ENCODE data around the gene ENTHD1.
"Not testable (repeated sequence)": the region's sequence is repeated elsewhere in the genome, so short reads cannot be mapped to it uniquely, and the experiment has no call there.

ENTHD1 gene

GRCh38 chr22:39901565-39902146, 8.1 kb upstream of the ENTHD1 start:
- H3K4me3 ChIP-seq (ENCODE audit: low read depth, low read length): no peak overlapping the region

- no peak within 1 kb of the TSS for H3K4me3 ChIP-seq (ENCODE audit: low read depth, low read length)
Measured at GRCh38 chr22:39900306-39901227, 7.0 kb upstream of the ENTHD1 start, which contains the start of gene GRAP2. TSS of gene GRAP2 (plus strand) at chr22:39901084. CDS start at chr22:39947107, 46,023 bp downstream.

- no peak overlapping the region for H3K4me3 ChIP-seq (ENCODE audit: low read depth, low read length)
Measured at GRCh38 chr22:39898997-39899396, 5.4 kb upstream of the ENTHD1 start.

GRCh38 chr22:39897841-39898240, 4.3 kb upstream of the ENTHD1 start:
- no peak overlapping the region for H3K4me3 ChIP-seq (ENCODE audit: low read depth, low read length)

GRCh38 chr22:39896313-39896996, 2.9 kb upstream of the ENTHD1 start:
- H3K4me3 ChIP-seq (ENCODE audit: low read depth, low read length): no peak overlapping the region

GRCh38 chr22:39895682-39896081, 2.1 kb upstream of the ENTHD1 start:
- no peak overlapping the region for H3K4me3 ChIP-seq (ENCODE audit: low read depth, low read length)

- no peak overlapping the region for H3K4me3 ChIP-seq (ENCODE audit: low read depth, low read length)
Measured at GRCh38 chr22:39894554-39895092, 1.1 kb upstream of the ENTHD1 start.

- not testable (repeated sequence) for H3K4me3 ChIP-seq (ENCODE audit: low read depth, low read length)
Measured at GRCh38 chr22:39889924-39890323, 3.6 kb downstream of the ENTHD1 start.

GRCh38 chr22:39883057-39883456, 10.5 kb downstream of the ENTHD1 start:
- no peak overlapping the region for H3K4me3 ChIP-seq (ENCODE audit: low read depth, low read length)

GRCh38 chr22:39880722-39881121, 12.8 kb downstream of the ENTHD1 start:
- no peak overlapping the region for H3K4me3 ChIP-seq (ENCODE audit: low read depth, low read length)

- no peak overlapping the region for H3K4me3 ChIP-seq (ENCODE audit: low read depth, low read length)
Measured at GRCh38 chr22:39877079-39877845, 16.3 kb downstream of the ENTHD1 start.

- not testable (repeated sequence) for H3K4me3 ChIP-seq (ENCODE audit: low read depth, low read length)
Measured at GRCh38 chr22:39875176-39875885, 18.2 kb downstream of the ENTHD1 start.

GRCh38 chr22:39873965-39874364, 19.6 kb downstream of the ENTHD1 start:
- H3K4me3 ChIP-seq (ENCODE audit: low read depth, low read length): no peak overlapping the region

GRCh38 chr22:39872548-39872947, 21.0 kb downstream of the ENTHD1 start:
- no peak overlapping the region for H3K4me3 ChIP-seq (ENCODE audit: low read depth, low read length)

- H3K4me3 ChIP-seq (ENCODE audit: low read depth, low read length): no peak overlapping the region
Measured at GRCh38 chr22:39871008-39871798, 22.4 kb downstream of the ENTHD1 start.

GRCh38 chr22:39869797-39870196, 23.8 kb downstream of the ENTHD1 start:
- not testable (repeated sequence) for H3K4me3 ChIP-seq (ENCODE audit: low read depth, low read length)

- no peak overlapping the region for H3K4me3 ChIP-seq (ENCODE audit: low read depth, low read length)
Measured at GRCh38 chr22:39868741-39869140, 24.8 kb downstream of the ENTHD1 start.

GRCh38 chr22:39859903-39860588, 33.5 kb downstream of the ENTHD1 start:
- no peak overlapping the region for H3K4me3 ChIP-seq (ENCODE audit: low read depth, low read length)

GRCh38 chr22:39856588-39856987, 37.0 kb downstream of the ENTHD1 start:
- H3K4me3 ChIP-seq (ENCODE audit: low read depth, low read length): no peak overlapping the region

Data from iPS-11a (cell line).